Neural progenitor cell (in vitro differentiated cells): ENCODE measurements around the gene STN1.

Experiments used
- CTCF ChIP-seq: fragments of 200-600 bp; sonication (generic); IDR thresholded peaks from 2 replicates; pipeline ENCODE4 v1.5.1; 2017; ENCODE audit warnings: antibody characterized with exemption, mild to moderate bottlenecking
- EZH2 ChIP-seq: fragments of 200-600 bp; sonication (generic); IDR thresholded peaks from 2 replicates; pipeline ENCODE4 v1.6.1; 2017; ENCODE audit warnings: antibody characterized with exemption, mild to moderate bottlenecking, moderate library complexity
- EZH2phosphoT487 ChIP-seq: fragments of 200-600 bp; sonication (generic); IDR thresholded peaks from 2 replicates; pipeline ENCODE4 v1.6.1; 2017; ENCODE audit warnings: antibody characterized with exemption

GRCh38 chr10:103872137-103872931 is 45.6 kb downstream of the STN1 start:
- no peak for TF ChIP-seq EZH2
- TF ChIP-seq EZH2phosphoT487 = no peak
- no peak for TF ChIP-seq CTCF
